DMS79 (cell line): ENCODE data around the gene SEPTIN7.

Source experiments
- DNase-seq: peaks from one replicate; lab custom pipeline; 2025; lab: John Stamatoyannopoulos, UW

The SEPTIN7 gene

GRCh38 chr7:35839860-35840854 is 39.3 kb downstream of the SEPTIN7 start:
- no peak for DNase-seq

- DNase-seq, result no peak
Observed at GRCh38 chr7:35846816-35847412, 46.1 kb downstream of the SEPTIN7 start.

- DNase-seq, result no peak
Observed at GRCh38 chr7:35848725-35849124, 47.9 kb downstream of the SEPTIN7 start.

GRCh38 chr7:35849158-35849831 is 48.4 kb downstream of the SEPTIN7 start:
- no peak for DNase-seq

GRCh38 chr7:35849954-35850353 is 49.1 kb downstream of the SEPTIN7 start:
- no peak for DNase-seq
